ENCODE measurements around the gene MS4A18.

MS4A18 gene

DNA sequence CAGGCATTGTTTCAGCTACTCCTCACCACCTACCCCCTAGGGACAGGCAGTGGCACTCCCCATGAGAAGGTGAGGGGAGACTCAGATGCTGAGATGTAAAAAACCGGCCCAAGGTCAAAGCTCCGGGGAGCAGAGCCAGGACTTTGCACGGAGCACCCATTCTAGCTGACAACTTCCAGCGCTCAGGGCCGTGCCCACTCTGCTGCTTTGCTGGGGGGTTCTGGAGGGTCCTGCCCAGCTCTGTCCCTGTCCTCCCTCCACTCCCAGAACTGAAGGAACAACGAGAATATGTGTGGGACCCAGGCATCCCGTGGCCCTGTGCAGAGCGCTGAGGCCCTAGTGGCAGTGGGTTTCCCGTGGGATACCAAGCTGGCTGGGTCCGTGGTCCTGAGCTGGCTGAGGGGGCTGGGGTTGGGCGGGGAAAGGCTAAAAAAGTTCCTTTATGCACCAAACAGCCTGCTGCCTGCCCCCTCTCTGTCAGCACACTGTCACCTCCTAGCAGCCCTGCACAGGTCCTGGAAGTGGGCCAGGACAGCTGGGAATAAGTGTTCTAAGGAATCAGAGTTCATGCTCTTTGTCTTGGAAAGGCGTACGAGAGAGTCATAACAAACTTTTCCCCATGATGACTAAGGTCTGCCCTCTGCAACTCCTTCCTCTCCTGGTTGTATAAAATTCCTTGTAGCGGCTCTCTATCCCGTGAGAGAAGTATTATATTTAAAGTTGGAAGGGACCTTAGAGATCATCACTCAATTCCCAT is 62.5 kb downstream of the MS4A18 start:
- DNase-seq (ENCODE audit: low read depth in 2 of 2) = no peak

DNA sequence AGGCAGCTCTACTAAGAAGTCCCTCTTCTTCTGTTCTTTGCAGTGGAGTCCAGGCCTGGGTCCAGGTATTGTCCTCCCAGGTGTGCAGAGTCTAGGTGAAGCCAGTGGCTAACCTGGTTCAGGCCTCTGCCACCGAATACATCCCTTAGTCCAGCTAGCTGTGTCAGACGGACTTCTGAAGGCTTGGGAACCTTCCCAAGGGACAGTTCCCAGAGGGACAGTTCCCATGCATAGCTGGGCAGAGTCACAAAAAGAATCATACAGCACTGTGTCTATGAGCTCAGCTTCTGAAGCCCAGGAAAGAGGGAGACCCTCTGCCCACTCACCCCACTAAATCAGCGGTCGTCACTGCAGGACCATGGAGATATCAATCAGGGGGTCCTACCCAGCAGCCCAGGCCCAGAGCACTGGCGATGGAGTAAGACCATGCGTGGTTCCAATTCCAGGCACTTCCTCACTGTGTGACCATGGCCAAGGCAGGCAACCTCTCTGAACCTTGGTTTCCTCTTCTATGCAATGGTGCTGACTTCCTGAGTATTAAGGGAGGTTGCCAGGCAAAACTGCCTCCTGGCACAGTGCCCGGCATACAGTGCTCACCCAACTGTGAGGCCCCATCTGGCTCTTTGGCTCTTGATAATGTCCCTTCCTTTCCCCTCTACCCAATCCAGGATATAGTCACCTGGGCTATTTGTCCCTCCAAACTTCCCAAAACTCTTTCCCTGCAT is 64.0 kb downstream of the MS4A18 start:
- no peak for DNase-seq (ENCODE audit: low read depth in 2 of 2)

DNA sequence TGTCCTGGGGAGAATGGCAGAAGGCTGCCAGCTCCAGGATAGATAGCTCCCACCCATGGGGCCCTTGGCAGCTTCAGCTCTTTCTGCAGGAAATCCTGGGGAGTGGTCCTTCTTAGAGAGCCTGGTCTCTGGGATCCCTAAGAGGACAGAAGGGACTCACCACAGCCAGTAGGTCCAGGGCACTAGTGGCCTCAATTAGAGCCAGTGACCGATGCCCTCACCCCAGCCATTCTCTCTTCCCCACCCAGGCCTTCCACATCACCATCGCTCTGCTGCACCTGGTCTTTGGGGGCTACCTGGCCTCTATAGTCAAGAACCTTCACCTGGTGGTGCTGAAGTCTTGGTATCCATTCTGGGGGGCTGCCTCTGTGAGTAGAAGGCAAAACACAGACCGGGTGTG is 66.2 kb downstream of the MS4A18 start:
- DNase-seq (ENCODE audit: low read depth in 2 of 2) = no peak

DNA sequence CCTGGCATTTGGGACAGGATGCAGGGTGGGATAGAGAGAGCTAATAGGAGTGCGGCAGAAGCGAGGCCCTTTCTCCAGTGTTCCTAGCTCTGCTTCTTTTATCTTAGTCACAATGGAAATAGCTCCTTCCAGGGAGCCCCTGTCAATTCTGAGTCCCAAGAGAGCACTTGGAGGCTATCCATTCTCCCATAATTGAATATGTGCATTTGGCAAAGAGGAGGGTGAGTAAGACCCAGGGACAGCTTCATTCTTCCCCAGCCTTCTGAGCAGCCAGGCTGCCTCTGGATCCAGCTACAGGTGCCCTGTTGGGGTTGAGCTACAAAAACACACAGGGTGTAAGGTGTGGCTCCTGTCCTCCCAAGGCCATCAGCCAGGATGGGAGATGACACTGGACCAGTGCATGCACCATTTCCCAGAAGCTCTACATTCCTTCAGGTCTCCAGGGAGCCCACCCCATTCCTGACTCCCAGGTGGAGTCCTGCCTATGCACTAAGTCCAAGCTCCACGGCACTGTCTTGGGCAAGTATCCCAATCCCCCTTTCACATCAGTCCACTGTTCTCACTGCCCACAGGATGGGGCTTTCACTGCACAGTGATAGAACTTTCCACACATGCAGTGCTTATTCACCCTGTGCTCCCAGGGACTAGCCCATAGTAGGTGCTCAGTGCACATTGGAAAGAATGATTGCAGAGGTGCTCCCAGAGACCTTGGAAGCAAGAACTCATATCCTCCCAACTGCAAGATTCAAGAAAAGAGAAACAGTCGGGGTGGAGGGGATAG is 66.8 kb downstream of the MS4A18 start:
- DNase-seq (ENCODE audit: low read depth in 2 of 2) = no peak

DNA sequence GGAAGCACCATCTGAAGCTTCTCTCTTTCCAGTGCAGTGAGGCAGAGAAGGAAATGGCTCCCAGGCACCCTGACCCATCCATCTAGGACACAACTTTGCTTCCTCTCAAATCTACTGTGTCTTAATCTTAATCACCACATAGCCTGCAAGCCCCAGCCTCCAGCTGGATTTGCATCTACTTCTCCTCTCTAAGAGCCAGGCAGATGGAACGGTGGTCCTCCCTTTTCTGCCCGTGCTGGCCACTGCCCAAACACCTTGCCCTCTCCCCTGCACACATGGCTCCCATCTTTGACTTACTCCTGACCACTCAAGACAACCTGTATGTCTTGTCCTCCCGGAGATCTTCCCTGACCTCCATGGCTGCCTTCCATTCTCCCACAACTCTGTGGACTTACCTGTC is 68.0 kb downstream of the MS4A18 start:
- no peak for DNase-seq (ENCODE audit: low read depth in 2 of 2)

Data from stimulated activated CD4-positive, alpha-beta T cell treated with anti-CD3 and anti-CD28 coated beads, Interleukin-12 subunit alpha, Interleukin-12 subunit beta, amount 100 ng/mL, for 24 hours (primary cell).